ENCODE measurements around the gene ANKRD44.

The ANKRD44 gene

GRCh38 chr2:196957442-196957841 is 353.1 kb downstream of the ANKRD44 start:
- H3K27me3 ChIP-seq (replicated peaks; ENCODE audit: control insufficient read depth, insufficient read depth, low read length, poor library complexity, severe bottlenecking), result no peaks in the 10 kb centered on the region
- H3K9me3 ChIP-seq (ENCODE audit: control insufficient read depth, low read length), result no peaks in the 10 kb centered on the region
- no peaks in the 10 kb centered on the region for H3K4me1 ChIP-seq (ENCODE audit: control insufficient read depth, insufficient read depth, low read length, poor library complexity, severe bottlenecking)
- H3K4me3 ChIP-seq (ENCODE audit: insufficient read depth, low read depth, low read length, poor library complexity, severe bottlenecking), result no peak overlapping the region
- no peak overlapping the region for H3K27ac ChIP-seq (ENCODE audit: insufficient read depth, low read length, poor library complexity, severe bottlenecking)
- DNase-seq, result no peak
- H3K36me3 ChIP-seq (ENCODE audit: control insufficient read depth, insufficient read depth, low read length), result no peaks in the 10 kb centered on the region

- no peaks in the 10 kb centered on the region for H3K9me3 ChIP-seq (ENCODE audit: control insufficient read depth, low read length)
- H3K27ac ChIP-seq (ENCODE audit: insufficient read depth, low read length, poor library complexity, severe bottlenecking), result no peak overlapping the region
- H3K36me3 ChIP-seq (ENCODE audit: control insufficient read depth, insufficient read depth, low read length), result no peaks in the 10 kb centered on the region
- H3K4me1 ChIP-seq (ENCODE audit: control insufficient read depth, insufficient read depth, low read length, poor library complexity, severe bottlenecking), result no peaks in the 10 kb centered on the region
- H3K4me3 ChIP-seq (ENCODE audit: insufficient read depth, low read depth, low read length, poor library complexity, severe bottlenecking), result no peak overlapping the region
- H3K27me3 ChIP-seq (replicated peaks; ENCODE audit: control insufficient read depth, insufficient read depth, low read length, poor library complexity, severe bottlenecking), result no peaks in the 10 kb centered on the region
- DNase-seq, result no peak
These were observed 354.5 kb downstream of the ANKRD44 start for GRCh38 chr2:196956069-196956468.

- Histone ChIP-seq H3K27ac (ENCODE audit: insufficient read depth, low read length, poor library complexity, severe bottlenecking) (no peak overlapping the region), H3K4me1 (ENCODE audit: control insufficient read depth, insufficient read depth, low read length, poor library complexity, severe bottlenecking) (no peaks in the 10 kb centered on the region)
- DNase-seq, result no peak
These were observed 355.5 kb downstream of the ANKRD44 start for GRCh38 chr2:196955036-196955435.

GRCh38 chr2:196954001-196954400 is 356.6 kb downstream of the ANKRD44 start:
- Histone ChIP-seq H3K4me3 (ENCODE audit: insufficient read depth, low read depth, low read length, poor library complexity, severe bottlenecking) (no peak overlapping the region), H3K36me3 (ENCODE audit: control insufficient read depth, insufficient read depth, low read length) (no peaks in the 10 kb centered on the region), H3K4me1 (ENCODE audit: control insufficient read depth, insufficient read depth, low read length, poor library complexity, severe bottlenecking) (no peaks in the 10 kb centered on the region), H3K27ac (ENCODE audit: insufficient read depth, low read length, poor library complexity, severe bottlenecking) (no peak overlapping the region), H3K27me3 (replicated peaks; ENCODE audit: control insufficient read depth, insufficient read depth, low read length, poor library complexity, severe bottlenecking) (no peaks in the 10 kb centered on the region), H3K9me3 (ENCODE audit: control insufficient read depth, low read length) (no peaks in the 10 kb centered on the region)
- DNase-seq, result no peak

More at GRCh38 chr2:196955036-196955435, 355.5 kb downstream of the ANKRD44 start:
- no peak overlapping the region for H3K4me3 ChIP-seq (ENCODE audit: insufficient read depth, low read depth, low read length, poor library complexity, severe bottlenecking)
- H3K36me3 ChIP-seq (ENCODE audit: control insufficient read depth, insufficient read depth, low read length), result no peaks in the 10 kb centered on the region
- H3K27me3 ChIP-seq (replicated peaks; ENCODE audit: control insufficient read depth, insufficient read depth, low read length, poor library complexity, severe bottlenecking), result no peaks in the 10 kb centered on the region
- no peaks in the 10 kb centered on the region for H3K9me3 ChIP-seq (ENCODE audit: control insufficient read depth, low read length)

GRCh38 chr2:196952936-196953335 is 357.6 kb downstream of the ANKRD44 start:
- Histone ChIP-seq H3K27me3 (replicated peaks; ENCODE audit: control insufficient read depth, insufficient read depth, low read length, poor library complexity, severe bottlenecking) (no peaks in the 10 kb centered on the region), H3K4me1 (ENCODE audit: control insufficient read depth, insufficient read depth, low read length, poor library complexity, severe bottlenecking) (no peaks in the 10 kb centered on the region), H3K4me3 (ENCODE audit: insufficient read depth, low read depth, low read length, poor library complexity, severe bottlenecking) (no peak overlapping the region), H3K27ac (ENCODE audit: insufficient read depth, low read length, poor library complexity, severe bottlenecking) (no peak overlapping the region), H3K36me3 (ENCODE audit: control insufficient read depth, insufficient read depth, low read length) (no peaks in the 10 kb centered on the region), H3K9me3 (ENCODE audit: control insufficient read depth, low read length) (no peaks in the 10 kb centered on the region)
- no peak for DNase-seq

- Histone ChIP-seq H3K4me1 (ENCODE audit: control insufficient read depth, insufficient read depth, low read length, poor library complexity, severe bottlenecking) (no peaks in the 10 kb centered on the region), H3K27me3 (replicated peaks; ENCODE audit: control insufficient read depth, insufficient read depth, low read length, poor library complexity, severe bottlenecking) (no peaks in the 10 kb centered on the region), H3K27ac (ENCODE audit: insufficient read depth, low read length, poor library complexity, severe bottlenecking) (no peak overlapping the region), H3K36me3 (ENCODE audit: control insufficient read depth, insufficient read depth, low read length) (no peaks in the 10 kb centered on the region), H3K9me3 (ENCODE audit: control insufficient read depth, low read length) (no peaks in the 10 kb centered on the region), H3K4me3 (ENCODE audit: insufficient read depth, low read depth, low read length, poor library complexity, severe bottlenecking) (no peak overlapping the region)
- DNase-seq, result no peak
These were observed 358.6 kb downstream of the ANKRD44 start for GRCh38 chr2:196951973-196952372.

GRCh38 chr2:196949116-196949515 is 361.5 kb downstream of the ANKRD44 start:
- no peak overlapping the region for H3K27ac ChIP-seq (ENCODE audit: insufficient read depth, low read length, poor library complexity, severe bottlenecking)
- no peaks in the 10 kb centered on the region for H3K27me3 ChIP-seq (replicated peaks; ENCODE audit: control insufficient read depth, insufficient read depth, low read length, poor library complexity, severe bottlenecking)
- no peaks in the 10 kb centered on the region for H3K36me3 ChIP-seq (ENCODE audit: control insufficient read depth, insufficient read depth, low read length)
- no peaks in the 10 kb centered on the region for H3K9me3 ChIP-seq (ENCODE audit: control insufficient read depth, low read length)
- no peaks in the 10 kb centered on the region for H3K4me1 ChIP-seq (ENCODE audit: control insufficient read depth, insufficient read depth, low read length, poor library complexity, severe bottlenecking)
- no peak overlapping the region for H3K4me3 ChIP-seq (ENCODE audit: insufficient read depth, low read depth, low read length, poor library complexity, severe bottlenecking)
- DNase-seq, result no peak

- H3K4me3 ChIP-seq (ENCODE audit: insufficient read depth, low read depth, low read length, poor library complexity, severe bottlenecking), result no peak overlapping the region
- no peaks in the 10 kb centered on the region for H3K27me3 ChIP-seq (replicated peaks; ENCODE audit: control insufficient read depth, insufficient read depth, low read length, poor library complexity, severe bottlenecking)
- H3K27ac ChIP-seq (ENCODE audit: insufficient read depth, low read length, poor library complexity, severe bottlenecking), result no peak overlapping the region
- H3K9me3 ChIP-seq (ENCODE audit: control insufficient read depth, low read length), result no peaks in the 10 kb centered on the region
- no peak for DNase-seq
- H3K4me1 ChIP-seq (ENCODE audit: control insufficient read depth, insufficient read depth, low read length, poor library complexity, severe bottlenecking), result no peaks in the 10 kb centered on the region
- H3K36me3 ChIP-seq (ENCODE audit: control insufficient read depth, insufficient read depth, low read length), result no peaks in the 10 kb centered on the region
These were observed 366.0 kb downstream of the ANKRD44 start for GRCh38 chr2:196944570-196944969.

GRCh38 chr2:196941398-196942078 is 369.0 kb downstream of the ANKRD44 start:
- no peak for DNase-seq
- no peaks in the 10 kb centered on the region for H3K27me3 ChIP-seq (replicated peaks; ENCODE audit: control insufficient read depth, insufficient read depth, low read length, poor library complexity, severe bottlenecking)

GRCh38 chr2:196939371-196939770 is 371.2 kb downstream of the ANKRD44 start:
- no peaks in the 10 kb centered on the region for H3K9me3 ChIP-seq (ENCODE audit: control insufficient read depth, low read length)
- H3K27me3 ChIP-seq (replicated peaks; ENCODE audit: control insufficient read depth, insufficient read depth, low read length, poor library complexity, severe bottlenecking), result no peaks in the 10 kb centered on the region
- H3K27ac ChIP-seq (ENCODE audit: insufficient read depth, low read length, poor library complexity, severe bottlenecking), result no peak overlapping the region
- H3K36me3 ChIP-seq (ENCODE audit: control insufficient read depth, insufficient read depth, low read length), result no peaks in the 10 kb centered on the region
- no peak for DNase-seq
- H3K4me1 ChIP-seq (ENCODE audit: control insufficient read depth, insufficient read depth, low read length, poor library complexity, severe bottlenecking), result no peaks in the 10 kb centered on the region
- no peak overlapping the region for H3K4me3 ChIP-seq (ENCODE audit: insufficient read depth, low read depth, low read length, poor library complexity, severe bottlenecking)

More at GRCh38 chr2:196941398-196942078, 369.0 kb downstream of the ANKRD44 start:
- no peaks in the 10 kb centered on the region for H3K9me3 ChIP-seq (ENCODE audit: control insufficient read depth, low read length)
- no peak overlapping the region for H3K4me3 ChIP-seq (ENCODE audit: insufficient read depth, low read depth, low read length, poor library complexity, severe bottlenecking)
- H3K4me1 ChIP-seq (ENCODE audit: control insufficient read depth, insufficient read depth, low read length, poor library complexity, severe bottlenecking), result no peaks in the 10 kb centered on the region
- H3K27ac ChIP-seq (ENCODE audit: insufficient read depth, low read length, poor library complexity, severe bottlenecking), result no peak overlapping the region
- H3K36me3 ChIP-seq (ENCODE audit: control insufficient read depth, insufficient read depth, low read length), result no peaks in the 10 kb centered on the region
